ENCODE measurements around the gene PIK3CA.
"Not testable (repeated sequence)": the region's sequence is repeated elsewhere in the genome, so short reads cannot be mapped to it uniquely, and the experiment has no call there.

PIK3CA gene

DNA sequence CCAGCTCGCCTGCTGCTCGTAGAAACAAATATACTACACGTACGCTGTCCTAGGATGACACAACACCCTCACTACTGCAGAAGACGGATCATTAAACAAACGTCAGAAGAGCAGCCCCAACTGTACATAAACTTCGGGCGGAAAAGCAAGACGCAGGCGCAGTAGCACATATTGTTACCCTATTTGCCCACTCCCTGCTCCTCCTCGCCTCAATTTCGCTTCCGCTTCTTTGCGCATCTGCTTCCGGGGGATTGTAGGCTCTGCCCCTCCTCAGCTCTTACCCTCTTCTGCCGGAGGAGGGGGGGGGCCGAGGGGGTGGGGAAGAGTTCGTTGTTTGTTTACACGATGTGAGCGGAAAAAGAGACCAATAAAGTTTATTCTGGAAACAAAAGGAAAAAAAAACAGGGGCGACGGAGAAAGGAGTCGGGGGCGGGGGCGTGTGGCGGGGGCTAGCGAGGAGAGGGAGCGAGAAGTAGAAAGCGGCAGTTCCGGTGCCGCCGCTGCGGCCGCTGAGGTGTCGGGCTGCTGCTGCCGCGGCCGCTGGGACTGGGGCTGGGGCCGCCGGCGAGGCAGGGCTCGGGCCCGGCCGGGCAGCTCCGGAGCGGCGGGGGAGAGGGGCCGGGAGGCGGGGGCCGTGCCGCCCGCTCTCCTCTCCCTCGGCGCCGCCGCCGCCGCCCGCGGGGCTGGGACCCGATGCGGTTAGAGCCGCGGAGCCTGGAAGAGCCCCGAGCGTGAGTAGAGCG, at the start of gene PIK3CA:
Gene PIK3CA, plus strand, starts transcription at position 485 of the 743 bp plus-strand sequence. CDS start 50,469 bp downstream, outside the sequence.
- DNase-seq (ENCODE audit: low read depth) = peak; percentile 99

DNA sequence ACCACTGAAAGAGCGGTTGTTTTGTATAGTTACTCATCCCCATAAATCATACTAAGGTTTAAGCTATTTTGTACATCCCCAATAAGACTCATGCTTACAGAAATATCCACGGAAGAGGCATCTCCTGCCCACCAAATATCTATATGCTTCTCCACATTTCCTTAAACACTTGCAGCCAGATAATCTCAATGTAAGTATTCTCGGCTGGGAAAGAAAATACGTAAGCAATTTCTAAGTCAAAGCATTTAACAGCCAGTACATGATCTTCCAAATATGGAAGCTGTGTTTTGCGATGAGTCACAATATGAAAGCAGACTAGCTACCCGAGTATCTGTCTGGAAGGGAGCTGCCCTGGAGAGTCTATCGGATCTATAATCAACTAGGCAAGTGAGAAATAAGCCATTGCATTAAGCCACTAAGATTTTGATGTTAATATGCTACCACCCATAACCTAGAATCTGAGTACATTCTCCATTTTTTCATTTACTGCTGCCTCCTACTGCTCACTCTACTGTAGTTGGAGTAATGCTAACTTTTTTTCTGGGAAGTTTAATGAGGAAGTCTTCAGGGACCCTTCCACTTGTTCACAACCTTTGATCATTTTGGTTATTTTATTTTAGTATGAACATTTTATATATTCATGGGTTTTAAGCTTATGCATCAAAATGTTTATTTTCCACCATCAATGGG, 49.6 kb upstream of the PIK3CA start:
- peak; percentile 85 for DNase-seq (ENCODE audit: low read depth)

DNA sequence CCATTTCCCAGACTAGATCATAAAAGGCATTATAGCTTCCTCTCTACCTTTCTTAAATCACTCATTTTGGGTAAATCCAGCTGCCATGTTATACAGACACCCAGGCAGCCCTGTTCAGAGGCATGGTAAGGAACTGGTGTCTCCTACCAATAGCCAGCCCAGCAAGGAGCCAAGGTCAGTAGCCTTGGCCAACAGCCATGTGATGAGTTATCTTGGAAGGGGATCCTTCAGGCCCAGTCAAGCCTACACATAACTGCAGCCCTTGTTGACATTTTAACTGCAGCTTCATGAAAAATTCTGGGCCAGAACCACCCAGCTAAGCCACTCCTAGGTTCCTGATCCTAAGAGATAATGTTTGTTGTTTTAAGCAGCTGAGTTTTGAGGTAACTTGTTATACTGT, 47.5 kb upstream of the PIK3CA start:
- DNase-seq (ENCODE audit: low read depth) = peak; percentile 67

DNA sequence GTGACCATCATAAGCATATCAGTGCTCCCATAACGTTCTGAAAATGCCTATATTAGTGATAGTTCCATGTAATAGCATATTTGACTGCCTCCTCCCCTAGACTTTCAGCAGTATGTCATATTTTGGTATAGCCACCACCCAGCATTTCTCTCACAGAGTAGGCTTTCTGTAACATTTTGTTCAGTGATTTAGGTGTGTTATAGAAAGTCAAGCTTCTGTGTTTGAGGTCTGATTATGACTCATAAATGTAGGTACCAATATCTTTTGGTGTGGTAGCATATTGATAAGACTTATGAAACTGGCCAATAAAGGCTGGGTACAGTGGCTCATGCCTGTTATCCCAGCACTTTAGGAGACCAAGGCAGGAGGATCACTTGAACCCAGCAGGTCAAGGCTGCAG, 42.3 kb upstream of the PIK3CA start:
- no peak for DNase-seq (ENCODE audit: low read depth)

DNA sequence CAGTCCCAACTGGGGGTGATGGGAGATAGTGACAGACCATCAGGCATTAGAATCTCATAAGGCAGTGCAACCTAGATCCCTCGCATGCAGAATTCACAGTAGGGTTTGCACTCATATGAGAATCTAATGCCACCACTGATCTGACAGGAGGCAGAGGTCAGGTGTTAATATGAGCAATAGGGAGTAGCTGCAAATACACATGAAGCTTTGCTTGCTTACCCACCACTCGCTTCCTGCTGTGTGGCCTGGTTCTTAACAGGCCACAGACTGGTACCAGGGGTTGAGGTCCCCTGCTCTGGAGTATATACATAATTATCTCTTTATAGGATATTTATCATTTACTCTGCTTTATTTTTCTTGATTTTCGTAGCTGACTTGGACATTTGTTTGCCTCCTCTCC, 40.5 kb upstream of the PIK3CA start:
- peak; percentile 51 for DNase-seq (ENCODE audit: low read depth)

DNA sequence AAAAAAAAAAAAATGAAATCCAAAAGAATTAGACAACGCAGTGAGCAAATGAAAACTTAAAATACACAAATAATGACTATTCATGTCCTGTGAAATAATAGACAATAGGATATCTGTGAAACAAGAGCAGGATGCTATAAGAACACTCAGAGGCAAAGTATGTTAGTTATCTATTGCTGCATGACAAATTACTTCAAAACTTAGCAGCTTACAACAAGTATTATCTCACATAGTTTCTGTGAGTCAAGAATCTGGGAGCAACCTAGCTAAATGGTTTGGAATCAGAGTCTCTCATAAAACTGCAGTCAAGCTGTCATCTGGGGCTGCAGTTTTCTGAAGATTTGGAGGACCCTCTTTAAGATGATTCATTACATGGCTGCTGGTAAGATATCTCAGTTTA, 40.1 kb upstream of the PIK3CA start:
- peak; percentile 93 for DNase-seq (ENCODE audit: low read depth)

DNA sequence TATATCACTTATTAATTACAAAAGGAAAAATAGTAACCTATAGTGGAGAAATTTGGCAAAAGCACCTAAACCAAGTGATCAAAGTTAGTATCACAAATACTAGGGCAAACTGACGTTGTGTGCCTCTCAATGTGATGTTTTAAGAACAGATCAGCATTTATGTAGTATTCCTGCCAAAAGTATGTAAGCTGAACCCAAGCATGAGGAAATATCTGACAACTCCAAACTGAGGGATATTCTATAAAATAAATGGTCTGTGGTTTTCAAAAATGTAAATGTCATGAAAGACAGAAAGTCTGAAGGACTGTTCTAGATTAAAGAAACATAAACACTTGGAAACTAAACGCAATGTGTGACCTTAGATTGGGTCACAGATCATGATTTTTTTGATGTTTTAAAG, 34.3 kb upstream of the PIK3CA start:
- DNase-seq (ENCODE audit: low read depth) = no peak

DNA sequence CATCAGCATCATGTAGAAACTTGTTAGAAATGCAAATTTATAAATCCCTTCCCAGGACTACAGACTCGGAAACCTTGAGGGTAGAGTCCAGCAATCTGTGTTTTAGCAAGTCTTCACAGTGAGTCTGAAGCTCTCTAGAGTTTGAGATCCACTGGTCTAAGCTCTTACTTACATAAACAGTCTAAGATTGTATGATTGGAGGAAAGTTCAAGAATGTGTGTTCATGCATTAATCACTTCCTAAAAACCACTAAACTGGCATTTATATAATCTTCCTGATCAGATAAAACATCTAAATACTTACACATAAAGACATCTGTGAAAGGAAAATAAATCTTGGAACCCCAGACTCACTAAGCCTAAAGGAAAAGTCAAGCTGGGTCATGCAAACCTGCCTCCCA, 32.7 kb upstream of the PIK3CA start:
- peak; percentile 85 for DNase-seq (ENCODE audit: low read depth)

DNA sequence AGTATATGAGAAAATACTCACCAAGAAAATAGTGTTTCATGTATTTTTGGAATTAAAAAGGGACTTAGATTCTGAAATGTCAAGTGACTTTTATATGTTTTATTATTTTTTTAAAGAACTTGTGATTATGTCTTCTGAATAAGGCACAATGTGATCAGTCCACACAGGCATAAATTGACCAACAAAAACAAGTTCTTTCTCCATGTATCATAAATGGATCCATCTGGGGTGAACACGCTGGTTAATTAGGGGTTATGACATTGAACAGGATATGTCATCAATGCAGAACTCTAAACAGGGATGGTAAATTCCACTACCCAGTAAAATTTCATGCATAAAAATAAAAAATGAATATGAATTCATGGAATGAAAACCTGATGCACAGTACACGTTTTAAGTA, 31.3 kb upstream of the PIK3CA start:
- DNase-seq (ENCODE audit: low read depth) = no peak

DNA sequence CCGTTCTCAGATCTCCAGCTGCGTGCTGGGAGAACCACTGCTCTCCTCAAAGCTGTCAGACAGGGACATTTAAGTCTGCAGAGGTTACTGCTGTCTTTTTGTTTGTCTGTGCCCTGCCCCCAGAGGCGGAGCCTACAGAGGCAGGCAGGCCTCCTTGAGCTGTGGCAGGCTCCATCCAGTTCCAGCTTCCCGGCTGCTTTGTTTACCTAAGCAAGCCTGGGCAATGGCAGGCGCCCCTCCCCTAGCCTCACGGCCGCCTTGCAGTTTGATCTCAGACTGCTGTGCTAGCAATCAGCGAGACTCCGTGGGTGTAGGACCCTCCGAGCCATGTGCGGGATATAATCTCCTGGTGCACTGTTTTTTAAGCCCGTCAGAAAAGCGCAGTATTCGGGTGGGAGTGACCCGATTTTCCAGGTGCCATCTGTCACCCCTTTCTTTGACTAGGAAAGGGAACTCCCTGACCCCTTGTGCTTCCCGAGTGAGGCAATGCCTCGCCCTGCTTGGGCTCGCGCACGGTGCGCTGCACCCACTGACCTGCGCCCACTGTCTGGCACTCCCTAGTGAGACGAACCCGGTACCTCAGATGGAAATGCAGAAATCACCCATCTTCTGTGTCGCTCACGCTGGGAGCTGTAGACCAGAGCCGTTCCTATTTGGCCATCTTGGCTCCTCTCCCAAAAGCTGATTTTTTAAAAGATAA, 15.8 kb upstream of the PIK3CA start:
- not testable (repeated sequence) for DNase-seq (ENCODE audit: low read depth)

DNA sequence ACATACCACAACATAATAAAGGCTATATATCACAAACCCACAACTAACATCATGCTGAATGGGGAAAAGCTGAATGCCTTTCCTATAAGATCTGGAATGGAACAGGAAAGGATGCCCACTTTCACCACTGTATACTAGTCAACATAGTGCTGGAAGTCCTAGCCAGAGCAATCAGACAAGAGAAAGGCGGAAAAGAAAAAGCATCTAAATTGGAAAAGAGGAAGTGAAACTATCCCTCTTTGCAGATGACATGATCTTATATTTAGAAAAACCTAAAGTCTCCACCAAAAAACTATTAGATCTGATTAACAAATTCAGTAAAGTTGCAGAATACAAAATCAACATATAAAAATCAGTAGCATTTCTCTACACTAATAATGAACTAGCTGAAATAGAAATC, 14.6 kb upstream of the PIK3CA start:
- DNase-seq (ENCODE audit: low read depth) = no peak

DNA sequence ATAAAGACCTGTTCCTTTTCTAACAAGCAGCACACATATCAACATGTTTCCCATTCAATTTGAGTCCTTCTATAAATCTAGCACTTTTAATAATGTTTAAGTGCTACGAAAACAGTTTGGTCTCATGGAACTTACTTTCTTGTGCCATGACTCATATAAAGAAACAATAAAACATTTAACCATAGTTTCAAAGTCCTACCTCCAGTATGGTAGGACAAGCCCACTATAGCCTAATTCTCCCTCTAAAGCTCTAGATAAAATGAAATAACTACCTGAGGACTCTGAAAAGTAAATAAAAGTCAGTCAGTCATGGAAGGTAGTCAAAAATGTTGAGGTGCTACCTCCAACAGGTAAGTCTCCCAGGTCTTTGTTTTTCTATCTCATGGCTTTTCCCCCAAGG, 12.0 kb upstream of the PIK3CA start:
- no peak for DNase-seq (ENCODE audit: low read depth)

DNA sequence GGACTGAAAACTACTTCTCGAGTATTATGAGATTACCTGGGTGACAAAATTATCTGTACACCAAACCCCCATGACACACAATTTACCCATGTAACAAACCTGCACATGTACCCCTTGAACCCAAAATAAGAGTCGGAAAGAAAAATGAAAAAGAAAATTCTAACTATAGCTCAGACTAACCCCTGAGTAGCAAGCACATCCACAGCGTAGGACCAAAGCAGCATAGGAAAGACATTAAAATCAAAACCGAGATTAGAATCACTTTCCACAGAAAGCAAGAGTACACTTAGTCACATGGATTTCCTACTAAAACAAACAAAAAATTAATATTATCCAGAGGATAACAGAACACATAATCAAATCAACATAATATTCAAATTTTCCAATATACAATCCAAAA, 6.3 kb upstream of the PIK3CA start:
- DNase-seq (ENCODE audit: low read depth) = no peak

DNA sequence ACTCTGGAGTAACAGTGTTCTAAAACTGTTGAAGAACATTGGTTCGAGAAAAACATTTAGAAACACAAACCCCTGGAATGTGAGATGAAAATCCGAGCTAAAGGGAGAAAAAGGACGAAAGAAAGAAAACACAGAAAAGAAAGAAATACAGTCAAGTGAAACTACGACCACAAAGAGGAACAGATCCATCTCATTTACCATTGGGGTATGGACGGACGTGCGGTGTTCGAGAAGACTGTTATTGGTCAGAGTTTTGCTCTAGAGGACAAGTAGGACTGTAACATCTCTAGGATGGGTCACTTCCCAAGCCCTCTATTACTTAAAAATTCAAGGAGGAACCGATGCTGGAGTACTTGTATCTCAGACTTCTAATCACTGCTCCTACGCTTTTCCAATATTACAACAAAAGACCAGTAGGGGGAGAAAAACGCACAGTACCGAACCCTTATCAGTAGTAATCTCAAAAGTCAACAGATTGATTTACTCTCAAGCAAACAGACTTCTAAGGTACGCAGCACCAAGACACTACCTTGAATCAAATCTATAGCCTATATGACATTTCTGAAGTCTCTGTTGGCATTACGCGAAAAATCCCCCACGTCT, 1.1 kb upstream of the PIK3CA start:
- peak; percentile 83 for DNase-seq (ENCODE audit: low read depth)

DNA sequence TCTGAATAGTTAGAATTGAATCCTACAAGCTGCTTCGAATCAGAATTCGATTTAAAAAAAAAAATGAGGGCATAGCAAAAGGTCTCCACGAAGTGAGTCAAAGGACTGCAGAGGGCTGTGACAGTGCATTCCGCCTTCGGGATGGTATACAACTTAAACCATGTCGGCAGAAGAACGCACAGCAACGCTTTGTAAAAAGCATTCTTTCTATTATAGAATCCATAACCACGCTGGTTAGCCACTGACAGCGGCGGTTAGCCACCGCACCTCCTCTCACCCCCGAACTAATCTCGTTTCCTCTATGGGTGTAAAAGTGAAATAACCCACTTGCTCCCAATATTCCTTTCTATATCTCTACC, 664 bp upstream of the PIK3CA start:
- no peak for DNase-seq (ENCODE audit: low read depth)

DNA sequence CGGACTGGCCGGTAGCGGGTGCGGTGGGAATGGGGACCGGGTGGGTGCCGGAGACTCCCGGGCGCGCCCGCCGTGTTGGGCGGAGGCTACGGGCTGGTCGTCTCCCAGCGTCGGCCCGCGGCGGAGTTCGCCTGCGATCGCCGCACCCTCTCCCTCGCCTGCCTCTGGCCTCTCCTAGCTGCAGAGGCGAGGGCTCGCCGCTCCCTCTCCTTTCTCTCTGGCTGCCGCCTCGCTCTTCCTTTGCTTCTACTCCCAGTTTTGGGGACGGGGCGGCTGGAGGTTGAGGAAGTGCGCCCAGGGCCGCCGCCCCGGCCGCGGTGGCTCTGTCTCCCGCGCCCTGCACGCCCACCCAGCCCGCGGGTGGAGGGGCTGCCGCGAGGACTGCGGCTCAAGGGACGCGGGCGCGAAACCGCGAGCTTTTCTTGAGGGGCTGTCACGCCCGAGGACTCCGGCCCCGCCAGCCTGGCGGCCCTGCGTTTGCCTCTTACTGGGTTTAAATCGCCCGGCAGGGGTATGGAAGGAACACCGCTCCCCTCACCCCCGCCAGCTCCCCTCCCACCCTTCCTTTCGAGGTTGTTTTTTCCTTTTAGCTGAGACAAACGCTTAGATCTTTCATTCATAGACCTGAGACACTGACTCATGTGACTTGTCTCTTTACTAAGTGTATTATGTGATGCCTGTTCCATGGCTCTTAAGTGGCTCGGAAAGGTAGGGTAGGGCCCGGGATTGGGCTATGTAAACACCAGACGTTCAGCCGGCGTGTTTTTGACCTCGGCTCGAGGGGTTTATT, 654 bp downstream of the PIK3CA start:
- peak; percentile 61 for DNase-seq (ENCODE audit: low read depth)

DNA sequence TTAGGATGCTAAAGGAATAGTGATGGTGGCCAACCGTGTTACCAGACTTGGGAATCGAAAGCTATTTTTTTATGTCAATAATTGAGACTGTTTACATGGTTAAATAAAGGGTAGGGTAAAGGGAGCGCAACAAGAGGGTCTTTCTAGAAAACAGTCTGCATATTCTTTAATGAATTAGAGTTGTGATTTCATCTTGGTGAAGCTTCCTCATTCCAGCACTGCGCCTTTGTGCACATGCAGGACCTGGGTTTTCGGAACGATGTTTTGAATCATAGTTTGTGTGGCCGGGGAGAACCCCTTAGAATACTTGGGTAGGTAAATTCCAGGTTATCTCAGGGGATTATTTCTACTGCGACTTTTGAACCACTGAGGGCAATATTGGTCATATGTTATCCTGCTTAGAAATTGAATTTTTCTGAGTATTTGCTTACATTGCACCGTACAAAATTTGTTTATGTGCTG, 1.3 kb downstream of the PIK3CA start:
- DNase-seq (ENCODE audit: low read depth) = peak; percentile 54

DNA sequence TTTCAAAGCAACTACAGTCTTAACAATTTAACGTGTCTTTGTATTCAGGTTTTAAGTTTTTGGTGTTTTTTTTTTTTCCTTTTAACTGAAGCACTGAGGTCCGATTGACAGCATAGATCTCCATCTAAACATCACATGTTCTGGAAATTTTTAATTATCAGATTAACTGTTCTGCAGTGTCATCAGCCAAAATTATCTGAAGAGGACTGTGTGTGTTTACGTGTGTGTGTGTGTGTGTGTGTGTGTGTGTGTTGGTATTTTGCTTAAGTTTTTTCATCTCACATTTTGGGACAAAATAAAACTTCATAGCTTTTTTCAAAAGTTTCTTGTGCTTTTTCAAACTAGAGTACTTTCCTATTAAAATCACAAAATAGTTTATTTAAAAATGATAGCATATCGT, 1.8 kb downstream of the PIK3CA start:
- peak; percentile 3 for DNase-seq (ENCODE audit: low read depth)

DNA sequence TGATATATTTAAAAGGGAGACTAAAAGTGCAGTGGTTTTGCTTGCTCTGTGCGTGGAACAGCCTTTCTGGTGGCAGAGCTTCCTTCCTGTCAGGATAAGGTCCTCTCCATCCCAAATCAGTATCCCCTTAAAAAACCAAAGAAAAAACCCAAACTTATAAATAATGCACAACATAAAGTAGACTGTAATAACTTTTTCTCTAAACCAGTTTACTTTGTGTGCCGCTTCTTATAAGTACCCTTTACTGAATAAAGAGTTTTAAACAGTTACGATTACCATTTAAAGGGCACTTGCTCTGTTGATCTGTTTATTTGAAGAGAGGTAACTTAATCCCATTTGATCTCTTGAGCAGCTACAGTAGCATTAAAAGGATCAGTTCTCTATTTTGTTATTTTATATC, 2.5 kb downstream of the PIK3CA start:
- no peak for DNase-seq (ENCODE audit: low read depth)

DNA sequence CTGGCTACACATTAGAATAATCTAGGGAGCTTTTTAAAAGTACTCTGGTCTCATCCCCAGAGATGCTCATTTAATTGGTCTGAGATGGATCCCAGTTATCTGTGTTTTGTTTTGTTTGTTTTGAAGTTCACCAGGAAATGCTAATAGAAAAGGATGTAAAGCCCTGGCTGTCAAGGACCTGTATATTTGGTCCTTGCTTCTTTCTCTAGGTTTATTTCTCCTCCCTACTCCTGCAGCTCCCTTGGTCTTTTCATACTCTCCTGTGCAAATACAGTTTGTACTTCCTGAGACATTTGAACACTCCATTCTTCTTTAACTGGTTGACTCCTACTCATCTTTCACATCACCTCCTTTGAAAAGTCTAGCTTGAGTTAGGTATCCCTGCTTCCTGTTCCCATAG, 3.3 kb downstream of the PIK3CA start:
- DNase-seq (ENCODE audit: low read depth) = peak; percentile 6

DNA sequence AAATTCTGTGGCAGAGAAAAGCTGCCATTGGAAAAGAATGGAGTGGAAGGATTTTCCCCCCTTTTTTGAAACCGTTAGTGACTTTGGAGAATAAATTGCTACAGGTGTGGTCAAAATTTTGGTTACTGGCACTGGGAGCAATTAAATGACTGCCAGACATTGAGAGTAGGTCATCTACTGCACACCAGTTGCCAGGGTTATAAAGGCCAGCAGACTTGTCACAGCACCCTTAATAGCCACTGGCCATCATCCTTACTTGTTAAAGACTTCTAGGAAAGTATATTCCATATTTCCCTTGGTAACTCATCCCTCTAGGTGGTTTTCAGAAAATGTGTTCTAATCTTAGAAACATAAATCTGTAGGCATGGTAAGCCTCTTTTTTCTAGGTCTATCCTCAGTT, 8.0 kb downstream of the PIK3CA start:
- DNase-seq (ENCODE audit: low read depth) = no peak

DNA sequence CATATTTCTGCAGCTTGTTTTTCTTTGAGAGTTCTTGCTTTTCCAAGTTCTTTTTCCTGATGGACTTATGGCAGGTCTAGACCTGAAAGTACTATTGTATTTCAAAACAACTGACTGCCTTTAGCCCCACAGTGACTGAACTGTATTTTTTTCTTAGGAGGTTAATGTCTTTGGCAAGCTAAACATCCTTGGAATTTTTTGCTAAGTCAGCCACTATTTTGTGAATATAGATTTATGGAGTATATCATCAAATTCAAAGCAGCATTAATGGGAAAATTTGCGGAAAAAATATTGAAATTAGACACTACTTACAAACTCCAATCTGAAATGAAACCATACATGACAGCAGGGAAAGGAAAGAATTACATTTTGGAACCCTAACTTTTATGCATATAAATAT, 8.6 kb downstream of the PIK3CA start:
- no peak for DNase-seq (ENCODE audit: low read depth)
